Hepatocyte (in vitro differentiated cells): ENCODE results near the gene STRBP. TPM values are rescaled to one million over a fixed set of nuclear protein-coding genes. Genes with fewer than 3 reads are reported as not detected.
"Not testable (repeated sequence)": the region's sequence is repeated elsewhere in the genome, so short reads cannot be mapped to it uniquely, and the experiment has no call there.

Experiments
- DNase-seq: peaks from one replicate; pipeline ENCODE4 v3.0.0-alpha.2; 2016; ENCODE audit warnings: low spot score
- H2AFZ ChIP-seq: fragments of 200-600 bp; sonication (generic); 2 replicates; pipeline ENCODE4 v1.6.0; 2016; ENCODE audit warnings: antibody characterized with exemption, mild to moderate bottlenecking
- H3K27ac ChIP-seq: fragments of 200-600 bp; sonication (generic); 2 replicates; pipeline ENCODE4 v1.5.1; 2016; ENCODE audit warnings: mild to moderate bottlenecking
- H3K27me3 ChIP-seq: fragments of 200-600 bp; sonication (generic); 2 replicates; pipeline ENCODE4 v1.6.1; 2016
- H3K36me3 ChIP-seq: fragments of 200-600 bp; sonication (generic); replicated peaks from 2 replicates; pipeline ENCODE4 v1.5.1; 2016; ENCODE audit warnings: low read depth; ENCODE audit not compliant: insufficient read depth
- H3K4me1 ChIP-seq: fragments of 200-600 bp; sonication (generic); 2 replicates; pipeline ENCODE4 v1.5.1; 2016; ENCODE audit warnings: mild to moderate bottlenecking, moderate library complexity; ENCODE audit not compliant: insufficient read depth
- H3K4me2 ChIP-seq: fragments of 200-600 bp; sonication (generic); 2 replicates; pipeline ENCODE4 v1.6.0; 2016
- H3K4me3 ChIP-seq: fragments of 200-600 bp; sonication (generic); 2 replicates; pipeline ENCODE4 v1.5.1; 2016; ENCODE audit warnings: mild to moderate bottlenecking
- H3K79me2 ChIP-seq: fragments of 200-600 bp; sonication (generic); 2 replicates; pipeline ENCODE4 v1.6.0; 2017; ENCODE audit warnings: mild to moderate bottlenecking
- H3K9me2 ChIP-seq: fragments of 200-600 bp; sonication (generic); replicated peaks from 2 replicates; pipeline ENCODE4 v1.6.0; 2017; ENCODE audit warnings: mild to moderate bottlenecking; ENCODE audit not compliant: insufficient read depth
- H3K9me3 ChIP-seq: fragments of 200-600 bp; sonication (generic); 2 replicates; pipeline ENCODE4 v1.5.1; 2016; ENCODE audit warnings: low read depth, mild to moderate bottlenecking
- H4K20me1 ChIP-seq: fragments of 200-600 bp; sonication (generic); 2 replicates; pipeline ENCODE4 v1.6.0; 2016; ENCODE audit warnings: mild to moderate bottlenecking; ENCODE audit not compliant: insufficient read depth, poor library complexity, severe bottlenecking
- CTCF ChIP-seq: fragments of 200-600 bp; sonication (generic); IDR thresholded peaks from 2 replicates; pipeline ENCODE4 v1.5.1; 2016; ENCODE audit warnings: antibody characterized with exemption, mild to moderate bottlenecking; ENCODE audit not compliant: poor library complexity
- EZH2 ChIP-seq: fragments of 200-600 bp; sonication (generic); IDR thresholded peaks from 2 replicates; pipeline ENCODE4 v1.6.1; 2016; ENCODE audit warnings: antibody characterized with exemption, mild to moderate bottlenecking, borderline replicate concordance
- EZH2phosphoT487 ChIP-seq: fragments of 200-600 bp; sonication (generic); IDR thresholded peaks from one replicate; pipeline ENCODE4 v1.6.1; 2018; ENCODE audit warnings: antibody characterized with exemption, mild to moderate bottlenecking, low read depth, moderate library complexity; ENCODE audit not compliant: unreplicated experiment, severe bottlenecking
- WGBS: methylation state at CpG from one replicate; pipeline ENCODE4 v1.1.6; 2016; ENCODE audit warnings: low lambda C conversion rate; ENCODE audit errors: missing lambda C conversion rate; 5-methylcytosine and 5-hydroxymethylcytosine counted together
- polyA plus RNA-seq: library from polyadenylated mRNA; unstranded; fragments of >200 nt; fragmentation: Nextera tagmentation; extraction: Ambion mirVana; gene quantifications from 2 replicates; pipeline ENCODE4 v1.2.1, GENCODE V29; 2016
- total RNA-seq: library from RNA; depleted of rRNA; stranded (reverse); fragments of >200 nt; gene quantifications from 2 replicates; pipeline ENCODE4 v1.2.3, GENCODE V29; 2014

Gene STRBP
- total and polyA plus RNA-seq, 2 experiments from 2014 or later: 26.8 to 27.7 TPM

GRCh38 chr9:123302348-123303214 is 34.2 kb upstream of the STRBP start:
- TF ChIP-seq EZH2phosphoT487 (no peak), CTCF (no peak), EZH2 (no peak)
- no peaks in the 10 kb centered on the region for H3K9me3 ChIP-seq
- H3K4me3 ChIP-seq: no peak overlapping the region
- no peak overlapping the region for H3K4me2 ChIP-seq
- H2AFZ ChIP-seq: no peak overlapping the region
- no peaks in the 10 kb centered on the region for H3K9me2 ChIP-seq
- 82% methylated on average over 17 of the region's 17 CpGs for WGBS
- H3K27ac ChIP-seq: no peak overlapping the region
- H3K36me3 ChIP-seq: no peaks in the 10 kb centered on the region
- DNase-seq: no peak
- no peaks in the 10 kb centered on the region for H3K79me2 ChIP-seq
- no peaks in the 10 kb centered on the region for H4K20me1 ChIP-seq
- no peaks in the 10 kb centered on the region for H3K27me3 ChIP-seq
- no peaks in the 10 kb centered on the region for H3K4me1 ChIP-seq

GRCh38 chr9:123301936-123302335 is 33.5 kb upstream of the STRBP start:
- H3K27ac ChIP-seq, DNase-seq, H3K79me2 ChIP-seq, H3K4me3 ChIP-seq, H3K27me3 ChIP-seq, H3K4me2 ChIP-seq, H3K9me2 ChIP-seq, H2AFZ ChIP-seq, H3K36me3 ChIP-seq, H3K9me3 ChIP-seq, H3K4me1 ChIP-seq, H4K20me1 ChIP-seq: not testable (repeated sequence)
- WGBS: 92% methylated on average over 13 of the region's 13 CpGs

- TF ChIP-seq EZH2phosphoT487 (no peak), CTCF (no peak), EZH2 (no peak)
- Histone ChIP-seq H2AFZ (no peak overlapping the region), H4K20me1 (no peaks in the 10 kb centered on the region), H3K36me3 (no peaks in the 10 kb centered on the region), H3K27ac (no peak overlapping the region), H3K4me2 (no peak overlapping the region), H3K27me3 (no peaks in the 10 kb centered on the region), H3K79me2 (no peaks in the 10 kb centered on the region), H3K4me3 (no peak overlapping the region), H3K4me1 (no peaks in the 10 kb centered on the region), H3K9me2 (no peaks in the 10 kb centered on the region), H3K9me3 (no peaks in the 10 kb centered on the region)
- DNase-seq: no peak
- WGBS: 74% methylated on average over 3 of the region's 3 CpGs
Observed at GRCh38 chr9:123300554-123300953, 32.2 kb upstream of the STRBP start.

GRCh38 chr9:123299558-123300126 is 31.3 kb upstream of the STRBP start:
- H3K27me3 ChIP-seq: no peaks in the 10 kb centered on the region
- H3K79me2 ChIP-seq: no peaks in the 10 kb centered on the region
- H3K27ac ChIP-seq: no peak overlapping the region
- WGBS: 59% methylated on average over 10 of the region's 10 CpGs
- no peak for DNase-seq
- H3K9me3 ChIP-seq: no peaks in the 10 kb centered on the region
- H3K9me2 ChIP-seq: no peaks in the 10 kb centered on the region
- H3K4me3 ChIP-seq: no peak overlapping the region
- H3K36me3 ChIP-seq: no peaks in the 10 kb centered on the region
- no peaks in the 10 kb centered on the region for H4K20me1 ChIP-seq
- TF ChIP-seq EZH2phosphoT487: no peak
- TF ChIP-seq CTCF: no peak
- TF ChIP-seq EZH2: no peak
- no peak overlapping the region for H2AFZ ChIP-seq
- H3K4me1 ChIP-seq: no peaks in the 10 kb centered on the region
- no peak overlapping the region for H3K4me2 ChIP-seq
